GM06990 (cell line): ENCODE data around the gene SLC16A11.
"Not testable (repeated sequence)": the region's sequence is repeated elsewhere in the genome, so short reads cannot be mapped to it uniquely, and the experiment has no call there.

Source experiments
- DNase-seq: peaks from one replicate; pipeline ENCODE4 v3.0.0-alpha.2; 2011; ENCODE audit not compliant: insufficient read length; ENCODE audit errors: extremely low read depth
- H3K27me3 ChIP-seq: replicated peaks from 2 replicates; pipeline ENCODE4 v1.6.0; 2011; ENCODE audit warnings: low read length; ENCODE audit not compliant: control insufficient read depth, insufficient read depth
- H3K36me3 ChIP-seq: 2 replicates; pipeline ENCODE4 v1.5.1; 2011; ENCODE audit warnings: low read length; ENCODE audit not compliant: control insufficient read depth, insufficient read depth
- H3K4me3 ChIP-seq: replicated peaks from 2 replicates; pipeline ENCODE4 v1.5.1; 2011; ENCODE audit warnings: low read depth, mild to moderate bottlenecking, control low read depth, low read length
- TF ChIP-seq, protein P1 (sequence below): IDR thresholded peaks from 2 replicates; pipeline ENCODE4 v1.5.1; 2011; ENCODE audit warnings: low read length, control low read depth, mild to moderate bottlenecking, inconsistent platforms; ENCODE audit not compliant: insufficient read depth, poor library complexity, severe bottlenecking

The SLC16A11 gene

GRCh38 chr17:7060165-7060891, 16.4 kb upstream of the SLC16A11 start:
- TF ChIP-seq, protein P1, sequence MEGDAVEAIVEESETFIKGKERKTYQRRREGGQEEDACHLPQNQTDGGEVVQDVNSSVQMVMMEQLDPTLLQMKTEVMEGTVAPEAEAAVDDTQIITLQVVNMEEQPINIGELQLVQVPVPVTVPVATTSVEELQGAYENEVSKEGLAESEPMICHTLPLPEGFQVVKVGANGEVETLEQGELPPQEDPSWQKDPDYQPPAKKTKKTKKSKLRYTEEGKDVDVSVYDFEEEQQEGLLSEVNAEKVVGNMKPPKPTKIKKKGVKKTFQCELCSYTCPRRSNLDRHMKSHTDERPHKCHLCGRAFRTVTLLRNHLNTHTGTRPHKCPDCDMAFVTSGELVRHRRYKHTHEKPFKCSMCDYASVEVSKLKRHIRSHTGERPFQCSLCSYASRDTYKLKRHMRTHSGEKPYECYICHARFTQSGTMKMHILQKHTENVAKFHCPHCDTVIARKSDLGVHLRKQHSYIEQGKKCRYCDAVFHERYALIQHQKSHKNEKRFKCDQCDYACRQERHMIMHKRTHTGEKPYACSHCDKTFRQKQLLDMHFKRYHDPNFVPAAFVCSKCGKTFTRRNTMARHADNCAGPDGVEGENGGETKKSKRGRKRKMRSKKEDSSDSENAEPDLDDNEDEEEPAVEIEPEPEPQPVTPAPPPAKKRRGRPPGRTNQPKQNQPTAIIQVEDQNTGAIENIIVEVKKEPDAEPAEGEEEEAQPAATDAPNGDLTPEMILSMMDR, result no peak
- H3K4me3 ChIP-seq, result no peak overlapping the region
- DNase-seq, result no peak
- no peaks in the 10 kb centered on the region; the same call in 1 of the 2 replicates for H3K27me3 ChIP-seq
- no peaks in the 10 kb centered on the region for H3K36me3 ChIP-seq

- DNase-seq, result no peak
- Histone ChIP-seq H3K36me3 (no peaks in the 10 kb centered on the region), H3K4me3 (no peak overlapping the region), H3K27me3 (no peaks in the 10 kb centered on the region; the same call in 1 of the 2 replicates)
- TF ChIP-seq, protein P1, result no peak
These were observed 15.0 kb upstream of the SLC16A11 start for GRCh38 chr17:7058831-7059447.

DNA sequence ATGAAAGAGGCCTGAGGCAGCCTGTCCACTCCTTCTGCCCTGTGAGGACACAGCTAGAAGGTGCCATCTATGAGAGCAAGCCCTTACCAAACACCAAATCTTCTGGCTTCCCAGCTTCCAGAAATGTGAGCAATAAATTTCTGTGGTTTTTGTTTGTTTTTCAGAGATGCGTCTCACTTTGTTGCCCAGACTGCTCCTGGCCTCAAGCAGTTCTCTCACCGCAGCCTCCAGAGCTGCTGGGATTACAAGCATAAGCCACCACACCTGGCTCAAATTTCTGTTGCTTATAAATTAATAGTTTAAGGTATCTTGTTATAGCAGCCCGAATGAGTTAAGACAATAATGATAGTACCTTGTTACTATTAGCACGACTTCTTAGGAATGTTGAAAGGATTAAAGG, 12.5 kb upstream of the SLC16A11 start:
- TF ChIP-seq, protein P1, result no peak
- no peak overlapping the region for H3K4me3 ChIP-seq
- no peak for DNase-seq
- no peaks in the 10 kb centered on the region; the same call in 1 of the 2 replicates for H3K27me3 ChIP-seq
- no peaks in the 10 kb centered on the region for H3K36me3 ChIP-seq

GRCh38 chr17:7050583-7050982, 6.7 kb upstream of the SLC16A11 start:
- not testable (repeated sequence) for DNase-seq, H3K36me3 ChIP-seq, H3K4me3 ChIP-seq, H3K27me3 ChIP-seq

DNA sequence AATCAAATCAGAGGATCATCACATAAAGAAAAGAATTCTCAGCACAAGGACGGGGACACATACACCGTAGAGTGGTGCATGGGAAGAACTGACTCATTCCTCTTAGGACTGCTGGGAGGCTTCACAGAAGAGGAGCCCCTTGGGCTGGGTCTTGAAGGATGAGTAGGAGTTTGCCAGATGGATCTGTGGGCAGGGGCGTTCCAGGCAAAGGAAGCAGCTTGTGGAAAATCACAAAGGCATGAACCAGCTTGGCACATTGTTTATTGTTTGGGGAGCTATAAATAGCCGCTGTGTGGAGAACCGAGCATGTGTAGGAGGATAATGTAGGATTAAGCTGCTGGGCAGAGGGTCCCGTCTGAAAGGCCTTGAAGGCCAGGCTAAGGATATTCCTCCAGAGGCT, 5.1 kb upstream of the SLC16A11 start:
- DNase-seq, result no peak
- Histone ChIP-seq H3K4me3 (no peak overlapping the region), H3K36me3 (no peaks in the 10 kb centered on the region), H3K27me3 (no peaks in the 10 kb centered on the region)
- TF ChIP-seq, protein P1, result no peak

DNA sequence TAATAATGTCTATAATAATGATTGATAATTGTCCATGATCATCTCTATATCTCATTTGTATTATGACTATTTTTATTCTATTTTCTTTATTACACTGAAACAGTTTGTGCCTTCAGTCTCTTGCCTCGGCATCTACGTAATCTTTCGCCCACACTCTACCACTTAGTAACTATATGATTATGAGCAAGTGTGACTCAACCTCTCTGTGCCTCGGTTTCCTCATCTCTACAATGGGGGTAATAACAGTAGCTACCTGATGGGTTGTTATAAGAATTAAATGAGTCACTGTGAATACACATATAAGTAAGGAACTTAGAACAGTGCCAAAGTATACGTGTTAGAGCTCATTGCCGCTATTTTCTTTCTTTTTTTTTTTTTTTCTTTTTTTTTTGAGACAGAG, 3.7 kb upstream of the SLC16A11 start:
- no peak for DNase-seq
- Histone ChIP-seq H3K4me3 (no peak overlapping the region), H3K36me3 (no peaks in the 10 kb centered on the region), H3K27me3 (no peaks in the 10 kb centered on the region; the same call in 1 of the 2 replicates)
- TF ChIP-seq, protein P1, result no peak

DNA sequence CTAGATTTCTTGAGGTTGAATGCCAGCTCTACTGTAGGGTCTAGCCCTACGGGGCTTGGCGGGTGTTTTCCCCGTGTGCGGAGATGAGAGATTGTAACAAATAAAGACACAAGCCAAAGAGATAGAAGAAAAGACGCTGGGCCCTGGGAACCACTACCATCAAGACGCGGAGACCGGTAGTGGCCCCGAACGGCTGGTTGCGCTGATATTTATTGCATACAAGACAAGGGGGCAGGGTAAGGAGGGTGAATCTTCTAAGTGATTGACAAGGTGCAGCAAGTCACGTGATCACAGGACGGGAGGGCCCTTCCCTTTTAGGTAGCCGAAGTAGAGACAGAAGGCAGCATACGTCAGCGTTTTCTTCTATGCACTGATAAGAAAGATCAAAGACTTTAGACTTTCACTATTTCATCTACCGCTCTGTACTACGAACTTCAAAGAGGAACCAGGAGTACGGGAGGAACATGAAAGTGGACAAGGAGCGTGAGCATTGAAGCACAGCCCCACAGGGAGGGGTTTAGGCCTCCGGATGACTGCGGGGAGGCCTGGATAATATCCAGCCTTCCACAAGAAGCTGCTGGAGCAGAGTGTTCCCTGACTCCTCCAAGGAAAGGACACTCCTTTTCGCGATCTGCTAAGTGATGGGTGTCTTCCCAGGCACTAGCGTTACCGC, 3.0 kb upstream of the SLC16A11 start:
- not testable (repeated sequence) for H3K36me3 ChIP-seq, H3K27me3 ChIP-seq
- H3K4me3 ChIP-seq, result peak overlapping the region; percentile 49
- DNase-seq, result peak; percentile 54
